Mesenteric fat pad (tissue), 1 donor: ENCODE data around the gene NSD1. TPM values are rescaled to one million over a fixed set of nuclear protein-coding genes. Genes with fewer than 3 reads are reported as not detected.
"Not testable (repeated sequence)": the region's sequence is repeated elsewhere in the genome, so short reads cannot be mapped to it uniquely, and the experiment has no call there.

ENCODE experiments used
- DNase-seq: peaks from one replicate; pipeline ENCODE4 v3.0.0-alpha.2; 2020; ENCODE audit warnings: low spot score
- total RNA-seq: library from RNA; stranded (reverse); fragmentation: NEBNext Ultra II Directional; extraction: Animal tissue kit (Norgen Biotek cat#: 25700); gene quantifications from one replicate; pipeline ENCODE4 v1.2.1, GENCODE V29; 2021
- donor health status: DM: yes; HTN: yes; CAD: no.

The NSD1 gene
- total RNA-seq, 1 donor from 2014 or later = 74.6 TPM

GRCh38 chr5:177228751-177229150, 95.2 kb downstream of the NSD1 start:
- no peak for DNase-seq

- no peak for DNase-seq
These were observed 97.1 kb downstream of the NSD1 start for GRCh38 chr5:177230660-177231059.

- no peak for DNase-seq
These were observed 98.1 kb downstream of the NSD1 start for GRCh38 chr5:177231479-177232250.

- DNase-seq = no peak
These were observed 98.8 kb downstream of the NSD1 start for GRCh38 chr5:177232358-177232757.

GRCh38 chr5:177232761-177233160, 99.2 kb downstream of the NSD1 start:
- no peak for DNase-seq

GRCh38 chr5:177233206-177233605, 99.6 kb downstream of the NSD1 start:
- no peak for DNase-seq

GRCh38 chr5:177233802-177234201, 100.2 kb downstream of the NSD1 start:
- DNase-seq = no peak

GRCh38 chr5:177234841-177235240, 101.3 kb downstream of the NSD1 start:
- DNase-seq = no peak

- DNase-seq = no peak
These were observed 108.2 kb downstream of the NSD1 start for GRCh38 chr5:177241768-177242167.

GRCh38 chr5:177242304-177242703, 108.7 kb downstream of the NSD1 start:
- no peak for DNase-seq

- no peak for DNase-seq
These were observed 116.4 kb downstream of the NSD1 start for GRCh38 chr5:177249761-177250537.

- no peak for DNase-seq
These were observed 119.7 kb downstream of the NSD1 start for GRCh38 chr5:177253252-177253651.

GRCh38 chr5:177256296-177256695, 122.7 kb downstream of the NSD1 start:
- DNase-seq = no peak

- DNase-seq = not testable (repeated sequence)
These were observed 125.1 kb downstream of the NSD1 start for GRCh38 chr5:177258711-177259110.

- DNase-seq = no peak
These were observed 127.4 kb downstream of the NSD1 start for GRCh38 chr5:177260961-177261360.

- no peak for DNase-seq
These were observed 127.9 kb downstream of the NSD1 start for GRCh38 chr5:177261510-177261909.

GRCh38 chr5:177264178-177264577, 130.6 kb downstream of the NSD1 start:
- DNase-seq = no peak

- no peak for DNase-seq
These were observed 131.8 kb downstream of the NSD1 start for GRCh38 chr5:177265395-177265794.

- DNase-seq = no peak
These were observed 135.8 kb downstream of the NSD1 start for GRCh38 chr5:177269232-177269895.

GRCh38 chr5:177269976-177270375, 136.4 kb downstream of the NSD1 start:
- DNase-seq = no peak

GRCh38 chr5:177270653-177271052, 137.1 kb downstream of the NSD1 start:
- DNase-seq = no peak

GRCh38 chr5:177271113-177271512, 137.5 kb downstream of the NSD1 start:
- DNase-seq = no peak
